H54 (cell line): ENCODE results near the gene ARID3B.
"Not testable (repeated sequence)": the region's sequence is repeated elsewhere in the genome, so short reads cannot be mapped to it uniquely, and the experiment has no call there.

ENCODE experiments used
- DNase-seq: peaks from one replicate; pipeline ENCODE4 v3.0.0; 2011; ENCODE audit warnings: low spot score, mixed read lengths; ENCODE audit not compliant: insufficient read length
- FAIRE-seq: peaks from 3 replicates; lab custom pipeline; 2011; peaks lifted over from hg19 to GRCh38; lab: Jason Lieb, UNC
- POLR2A ChIP-seq: IDR thresholded peaks from 2 replicates; pipeline ENCODE4 v1.6.1; 2011; ENCODE audit warnings: low read depth, mild to moderate bottlenecking, low read length

Gene ARID3B, protein sequence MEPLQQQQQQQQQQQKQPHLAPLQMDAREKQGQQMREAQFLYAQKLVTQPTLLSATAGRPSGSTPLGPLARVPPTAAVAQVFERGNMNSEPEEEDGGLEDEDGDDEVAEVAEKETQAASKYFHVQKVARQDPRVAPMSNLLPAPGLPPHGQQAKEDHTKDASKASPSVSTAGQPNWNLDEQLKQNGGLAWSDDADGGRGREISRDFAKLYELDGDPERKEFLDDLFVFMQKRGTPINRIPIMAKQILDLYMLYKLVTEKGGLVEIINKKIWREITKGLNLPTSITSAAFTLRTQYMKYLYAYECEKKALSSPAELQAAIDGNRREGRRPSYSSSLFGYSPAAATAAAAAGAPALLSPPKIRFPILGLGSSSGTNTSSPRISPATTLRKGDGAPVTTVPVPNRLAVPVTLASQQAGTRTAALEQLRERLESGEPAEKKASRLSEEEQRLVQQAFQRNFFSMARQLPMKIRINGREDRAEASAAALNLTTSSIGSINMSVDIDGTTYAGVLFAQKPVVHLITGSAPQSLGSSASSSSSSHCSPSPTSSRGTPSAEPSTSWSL

DNA sequence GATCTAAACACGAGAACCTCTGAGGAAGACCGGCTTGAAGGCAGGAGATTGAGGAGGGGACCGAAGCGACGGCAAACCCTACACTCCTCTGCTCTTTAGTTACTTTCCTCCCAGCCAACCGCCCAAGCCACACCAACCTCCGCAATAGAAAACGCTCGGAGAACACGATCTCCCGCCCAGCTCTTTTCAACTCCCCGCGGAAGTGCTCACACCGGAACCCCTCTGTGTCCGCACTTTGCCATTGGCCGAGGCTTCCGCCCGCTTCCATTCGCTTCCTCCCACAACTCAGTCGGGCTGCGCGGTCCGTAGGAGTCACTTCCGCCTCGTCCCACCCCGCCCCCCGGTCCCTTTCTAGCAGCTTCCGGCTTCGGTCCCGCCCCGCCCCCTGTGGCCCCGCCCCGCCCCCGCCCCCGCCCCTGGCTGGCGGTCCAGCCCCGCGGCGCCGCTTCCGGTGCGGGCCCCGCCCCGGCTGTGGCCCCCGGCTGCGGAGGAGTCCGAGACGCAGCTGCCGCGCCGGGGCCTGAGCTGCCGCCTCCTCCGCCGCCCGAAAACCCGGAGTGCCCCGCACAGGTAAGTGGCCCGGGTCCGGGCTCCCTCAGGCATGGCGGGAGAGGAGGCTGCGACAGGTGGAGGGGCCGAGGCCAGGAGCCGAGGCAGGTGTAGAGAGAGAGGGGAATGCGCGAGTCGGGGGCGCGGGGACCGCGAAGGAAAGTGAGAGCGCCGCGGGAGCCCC lies at the start of gene ARID3B:
Gene ARID3B, plus strand, starts transcription at position 460 of the 733 bp plus-strand sequence. CDS start 2,717 bp downstream, outside the sequence.
- peak; percentile 64 for TF ChIP-seq POLR2A
- DNase-seq (peak; percentile 83), FAIRE-seq (no peak)

DNA sequence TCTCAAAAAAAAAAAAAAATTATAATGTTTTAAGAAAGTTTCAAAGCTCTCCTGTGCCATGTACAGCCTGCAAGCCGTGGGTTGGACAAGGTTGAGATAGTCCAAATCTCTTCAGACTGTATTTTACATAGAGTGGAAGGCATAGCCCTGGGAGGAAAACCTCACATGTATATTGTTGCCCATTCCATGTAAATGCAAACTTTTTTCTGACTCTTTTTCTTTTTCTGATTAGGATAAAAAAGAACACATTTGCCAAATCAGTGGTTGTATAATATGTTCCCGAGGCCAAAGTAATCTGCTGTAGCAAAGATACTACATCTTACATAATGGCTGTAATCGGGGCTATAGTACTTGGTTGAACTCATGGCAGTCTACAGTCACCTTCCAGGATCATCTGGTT lies 44.4 kb upstream of the ARID3B start:
- FAIRE-seq (no peak), DNase-seq (no peak)
- TF ChIP-seq POLR2A: no peak

DNA sequence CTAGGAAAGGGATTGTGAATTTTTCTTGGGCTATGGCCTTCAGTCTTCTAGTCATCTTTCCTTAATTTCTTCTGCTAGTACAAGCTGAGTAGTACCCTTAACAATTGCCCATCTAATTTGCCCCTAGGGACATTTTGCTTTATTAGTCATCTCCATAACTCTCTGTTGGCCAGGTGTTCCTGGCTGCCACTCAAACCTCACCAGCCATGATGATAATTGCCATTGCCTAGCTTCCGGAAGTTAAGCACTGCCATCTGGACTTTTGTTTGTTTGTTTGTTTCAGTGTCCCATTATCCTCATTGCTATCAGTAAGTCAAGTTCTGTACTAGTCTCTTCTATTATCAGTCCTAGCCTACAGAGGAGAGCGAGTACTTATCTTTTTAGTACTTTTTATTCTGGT lies 43.4 kb upstream of the ARID3B start:
- FAIRE-seq (no peak), DNase-seq (no peak)
- no peak for TF ChIP-seq POLR2A

DNA sequence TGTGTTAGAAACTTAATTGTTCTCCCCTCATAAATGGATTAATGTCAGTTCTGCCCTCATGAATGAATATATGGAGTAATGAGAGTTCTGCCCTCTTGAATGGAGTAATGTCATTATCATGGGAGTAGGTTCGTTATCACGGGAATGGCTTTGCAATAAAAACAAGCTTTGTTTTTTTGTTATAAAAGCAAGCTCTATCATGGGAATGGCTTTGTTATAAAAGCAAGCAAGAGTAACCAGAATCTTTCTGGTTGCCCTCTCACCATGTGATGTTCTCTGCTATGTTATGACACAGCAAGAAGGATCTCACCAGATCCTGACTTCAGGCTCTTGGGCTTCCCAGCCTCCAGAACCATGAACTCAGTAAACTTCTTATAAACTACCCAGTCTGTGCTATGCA lies 41.7 kb upstream of the ARID3B start:
- no peak for DNase-seq
- no peak for TF ChIP-seq POLR2A
- FAIRE-seq: no peak

DNA sequence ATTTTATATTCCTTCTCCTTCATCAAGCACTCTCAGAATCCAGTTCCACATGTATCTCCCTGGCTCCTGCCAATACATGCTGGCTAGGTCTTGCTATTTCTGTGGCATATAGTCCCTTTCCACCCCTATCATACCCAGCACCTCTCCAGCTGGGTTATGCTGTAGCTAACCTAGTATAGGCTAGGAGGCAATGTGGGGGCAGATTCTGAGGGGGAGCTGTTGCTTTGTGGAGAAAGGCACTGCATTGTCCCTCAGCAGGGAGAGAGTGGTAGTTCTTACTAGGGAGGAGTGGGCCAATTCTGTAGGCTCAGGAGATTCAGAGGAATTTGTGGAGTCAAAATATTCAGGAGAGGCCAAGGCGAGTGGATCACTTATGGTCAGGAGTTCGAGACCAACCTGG lies 40.6 kb upstream of the ARID3B start:
- no peak for DNase-seq
- no peak for TF ChIP-seq POLR2A
- FAIRE-seq: no peak

DNA sequence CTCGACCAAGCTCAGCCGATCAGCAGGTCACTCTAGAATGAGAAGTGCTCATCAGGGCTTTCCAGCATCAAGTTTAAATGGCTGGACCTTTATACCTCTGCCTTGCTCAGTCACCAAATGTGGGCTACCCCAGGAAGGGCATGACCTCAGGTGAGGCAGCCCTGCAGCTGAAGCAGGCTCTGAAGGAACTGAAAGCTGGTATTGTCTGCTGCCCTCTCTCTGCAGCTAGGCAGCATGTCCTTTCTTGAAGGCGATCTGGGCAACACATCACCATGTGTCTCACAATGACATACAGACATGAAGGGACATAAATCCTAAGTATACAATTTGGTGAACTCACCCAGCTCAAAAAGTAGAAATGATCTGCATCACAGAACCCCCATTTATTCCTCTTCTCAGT lies 38.7 kb upstream of the ARID3B start:
- DNase-seq (no peak), FAIRE-seq (no peak)
- TF ChIP-seq POLR2A: no peak

DNA sequence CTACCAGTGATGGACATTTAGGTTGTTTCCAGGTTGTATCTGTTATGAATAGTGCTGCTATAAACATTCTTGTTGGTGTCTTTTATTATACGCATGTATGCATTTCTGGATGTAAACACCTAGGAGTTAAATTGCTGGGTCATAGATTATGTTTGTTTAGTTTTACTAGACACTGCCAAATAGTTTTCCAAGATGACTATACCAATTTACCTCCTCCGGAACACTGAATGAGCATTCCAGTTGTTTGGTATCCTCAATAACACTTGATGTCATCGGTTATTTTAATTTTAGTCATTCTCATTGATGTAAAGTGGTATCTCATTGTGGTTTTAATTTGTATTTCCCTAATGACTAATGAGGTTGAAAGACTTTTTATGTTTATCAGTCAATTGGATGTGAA lies 36.6 kb upstream of the ARID3B start:
- FAIRE-seq (no peak), DNase-seq (no peak)
- no peak for TF ChIP-seq POLR2A

DNA sequence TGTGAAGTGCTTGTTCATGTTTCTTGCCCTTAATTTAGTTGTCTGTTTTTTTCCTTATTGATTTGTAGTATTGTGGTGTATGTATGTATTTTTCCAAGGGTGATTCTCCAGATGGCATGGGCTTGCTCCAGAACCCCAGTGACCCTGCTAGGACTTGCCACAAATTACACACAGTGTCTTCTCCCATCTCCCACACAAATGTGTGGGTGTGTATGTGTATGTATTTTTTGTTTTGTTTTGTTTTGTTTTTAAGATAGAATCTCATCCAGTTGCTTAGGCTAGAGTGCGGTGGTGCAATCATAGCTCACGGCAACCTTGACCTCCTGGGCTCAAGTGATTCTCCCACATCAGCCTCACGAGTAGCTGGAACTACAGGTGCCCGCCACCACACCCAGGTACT lies 36.2 kb upstream of the ARID3B start:
- no peak for TF ChIP-seq POLR2A
- FAIRE-seq: no peak
- no peak for DNase-seq

DNA sequence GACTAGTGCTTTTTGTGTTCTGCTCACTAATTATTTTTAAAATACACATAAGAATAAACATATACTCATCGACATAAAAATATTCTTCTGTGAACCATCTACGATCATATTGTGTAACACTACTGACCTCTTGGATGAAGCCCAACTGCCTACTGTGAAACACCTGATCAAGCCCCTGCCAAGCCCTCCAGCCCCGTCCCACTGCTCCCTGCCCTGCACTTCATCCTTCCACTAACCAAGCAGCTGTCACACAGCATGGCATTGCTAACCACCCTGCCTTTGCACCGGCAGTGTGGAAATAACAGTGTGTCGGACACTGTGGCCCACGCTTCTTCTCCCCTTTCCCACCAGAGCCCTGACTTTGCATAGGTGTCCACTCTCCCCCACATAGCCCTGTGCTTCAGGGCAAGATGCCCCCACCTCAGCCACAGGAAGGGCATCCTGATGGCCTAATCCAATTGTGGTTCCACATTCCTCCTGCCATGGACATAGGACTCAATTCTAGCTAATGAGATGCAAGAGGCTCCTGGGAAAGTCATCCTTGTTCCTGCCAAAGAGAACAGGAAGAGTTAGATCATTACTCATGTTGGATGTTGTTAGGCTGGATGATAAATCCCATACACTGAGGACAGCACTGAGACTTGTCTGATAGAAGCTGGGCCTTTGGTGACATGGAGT lies 35.0 kb upstream of the ARID3B start:
- DNase-seq: no peak
- TF ChIP-seq POLR2A: no peak
- no peak for FAIRE-seq

DNA sequence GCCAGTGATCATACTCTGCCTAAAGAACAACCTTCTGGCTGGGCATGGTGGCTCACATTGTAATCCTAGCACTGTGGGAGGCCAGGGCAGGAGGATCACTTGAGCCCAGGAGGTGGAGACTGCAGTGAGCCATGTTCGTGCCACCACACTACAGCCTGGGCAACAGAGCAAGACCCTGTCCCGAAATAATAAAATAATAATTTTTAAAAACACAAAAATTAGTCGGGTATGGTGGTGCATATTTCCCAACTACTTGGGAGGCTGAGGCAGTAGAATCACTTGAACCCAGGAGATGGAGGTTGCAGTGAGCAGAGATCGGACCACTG lies 34.5 kb upstream of the ARID3B start:
- no peak for FAIRE-seq
- DNase-seq: no peak
- TF ChIP-seq POLR2A: no peak

DNA sequence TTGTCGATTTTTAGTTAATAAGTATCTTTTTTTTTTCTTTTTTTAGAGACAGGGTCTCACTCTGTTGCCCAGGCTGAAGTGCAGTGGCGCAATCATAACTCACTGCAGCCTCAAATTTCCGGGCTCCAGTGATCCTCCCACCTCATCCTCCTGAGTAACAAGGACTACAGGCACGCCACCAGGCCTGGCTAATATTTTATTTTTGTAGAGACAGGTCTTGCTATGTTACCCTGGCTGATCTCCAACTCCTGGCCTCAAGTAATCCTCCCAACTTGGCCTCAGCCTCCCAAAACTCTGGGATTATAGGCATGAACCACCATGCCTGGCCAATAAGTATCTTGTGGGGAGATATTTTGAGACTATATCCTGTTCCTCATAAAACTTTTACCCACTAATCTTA lies 29.4 kb upstream of the ARID3B start:
- no peak for FAIRE-seq
- no peak for DNase-seq
- no peak for TF ChIP-seq POLR2A

DNA sequence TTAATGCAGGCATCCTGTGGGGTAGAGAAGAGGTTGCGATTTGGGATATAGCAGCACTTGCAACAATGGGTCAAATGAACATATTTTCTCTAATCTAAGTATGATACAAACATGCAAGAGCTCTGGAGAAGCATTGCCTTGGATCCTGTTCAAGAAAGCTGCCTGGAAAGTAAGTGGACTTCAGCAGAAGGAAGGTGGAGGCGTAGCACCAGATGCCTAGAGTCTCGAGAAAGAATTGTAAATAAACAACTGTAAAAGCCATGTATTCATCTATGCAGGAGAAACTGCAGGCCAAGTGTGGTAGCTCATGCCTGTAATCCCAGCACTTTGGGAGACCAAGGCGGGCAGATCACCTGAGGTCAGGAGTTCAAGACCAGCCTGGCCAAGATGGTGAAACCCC lies 27.0 kb upstream of the ARID3B start:
- not testable (repeated sequence) for FAIRE-seq, DNase-seq

DNA sequence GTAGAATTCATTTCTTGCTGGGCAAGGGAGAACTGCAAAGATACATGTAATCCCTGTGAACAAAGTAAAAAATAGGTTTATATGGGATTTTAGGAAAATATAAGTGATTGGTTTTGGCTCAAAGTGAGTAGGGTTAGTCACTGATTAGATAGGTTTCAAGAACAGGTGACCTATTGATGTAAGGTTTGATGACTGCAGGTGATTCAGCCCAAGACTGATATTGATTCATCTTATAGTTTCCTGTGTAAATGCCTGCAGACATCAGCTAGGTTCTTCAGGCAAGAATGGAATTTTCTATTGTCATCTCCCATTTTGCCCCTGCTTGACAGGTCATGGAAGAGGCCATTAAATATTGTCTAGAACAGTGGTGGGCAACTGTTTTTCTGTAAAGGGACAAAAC lies 23.9 kb upstream of the ARID3B start:
- FAIRE-seq (no peak), DNase-seq (no peak)
- TF ChIP-seq POLR2A: no peak

DNA sequence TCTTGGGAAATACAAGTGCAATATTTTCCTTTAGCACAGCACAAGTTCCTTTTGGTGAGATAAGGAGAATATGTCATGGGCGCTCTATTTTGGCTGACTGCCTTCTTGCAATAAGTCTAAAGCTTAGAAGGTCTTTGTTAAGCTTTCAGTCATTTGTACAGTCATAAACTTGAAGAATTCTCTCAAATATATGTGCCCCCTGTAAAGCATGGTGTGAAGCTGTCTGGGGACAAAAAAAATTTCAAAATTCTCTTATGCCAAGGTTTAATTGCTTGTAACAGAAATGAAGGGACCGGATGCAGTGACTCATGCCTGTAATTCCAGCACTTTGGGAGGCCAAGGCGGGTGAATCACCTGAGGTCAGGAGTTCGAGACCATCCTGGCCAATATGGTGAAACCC lies 21.7 kb upstream of the ARID3B start:
- FAIRE-seq (no peak), DNase-seq (no peak)
- TF ChIP-seq POLR2A: no peak
